ENCODE measurements around the gene STRIP1.

STRIP1 gene

DNA sequence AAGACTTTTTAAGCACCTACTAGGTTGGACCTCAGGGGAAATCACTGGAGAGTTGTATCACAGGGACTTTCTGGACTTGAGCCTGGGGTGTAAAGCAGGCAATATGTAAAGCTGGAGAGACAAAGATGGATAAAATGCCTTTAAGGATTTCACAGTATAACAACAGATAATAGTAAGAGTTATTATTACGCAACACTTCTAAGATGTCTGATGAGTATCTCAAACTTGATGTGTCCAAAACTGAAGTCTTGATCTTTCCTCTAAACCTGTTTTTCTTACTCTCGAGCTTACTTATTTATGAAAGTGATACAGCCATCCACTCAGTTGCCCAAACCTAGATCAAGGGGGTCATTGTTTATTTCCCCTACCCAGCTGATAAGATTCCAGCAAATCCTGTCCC lies 2.1 kb upstream of the STRIP1 start:
- H3K36me3 ChIP-seq (ENCODE audit: low read length), result no peaks in the 10 kb centered on the region
- TF ChIP-seq EZH2phosphoT487 (conservative IDR thresholded peaks at IDR 0.05; ENCODE audit: low read length) (no peak), CTCF (IDR thresholded peaks at IDR 0.05; ENCODE audit: insufficient read depth, low read length, poor library complexity, severe bottlenecking) (no peak)
- H3K4me3 ChIP-seq (ENCODE audit: insufficient read depth, low read length, poor library complexity, severe bottlenecking), result no peak overlapping the region

DNA sequence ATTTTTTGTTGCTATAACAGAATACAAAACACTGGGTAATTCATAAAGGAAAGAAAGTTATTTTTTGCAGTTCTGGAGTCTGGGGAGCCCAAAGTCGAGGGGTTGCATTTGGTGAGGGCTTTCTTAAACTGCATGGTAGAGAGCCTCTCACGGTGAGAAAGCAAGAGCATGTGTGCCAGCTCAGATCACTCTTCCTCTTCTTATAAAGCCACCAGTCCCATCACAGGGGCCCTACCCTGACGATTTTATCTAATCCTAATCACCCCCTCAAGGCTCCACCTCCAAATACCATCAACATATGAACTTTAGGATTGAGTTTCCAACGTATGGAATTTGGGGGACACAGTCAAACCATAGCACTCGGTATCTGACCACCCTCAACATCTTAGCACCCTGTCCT lies 1.0 kb upstream of the STRIP1 start:
- Histone ChIP-seq H3K4me3 (ENCODE audit: insufficient read depth, low read length, poor library complexity, severe bottlenecking) (no peak overlapping the region), H3K27me3 (ENCODE audit: low read length) (no peaks in the 10 kb centered on the region), H3K9me2 (replicated peaks; ENCODE audit: insufficient read depth, low read length) (no peaks in the 10 kb centered on the region), H3K36me3 (ENCODE audit: low read length) (no peaks in the 10 kb centered on the region), H4K20me1 (ENCODE audit: low read depth, low read length) (no peaks in the 10 kb centered on the region), H3K9me3 (ENCODE audit: insufficient read depth, low read length) (no peaks in the 10 kb centered on the region), H3F3A (ENCODE audit: insufficient read depth) (0 out of 2 replicates have a peak, but pooled peaks cover 7% of the 10 kb centered on the region), H2AFZ (ENCODE audit: low read depth, low read length, severe bottlenecking) (peak overlapping the region; percentile 67), H3K27ac (ENCODE audit: low read depth, low read length) (no peak overlapping the region), H3K9ac (ENCODE audit: low read length) (no peak overlapping the region), H3K79me2 (ENCODE audit: insufficient read depth, low read length) (peaks cover 23% of the 10 kb centered on the region), H3K4me2 (ENCODE audit: low read depth, low read length, poor library complexity, severe bottlenecking) (peak overlapping the region; percentile 55)
- TF ChIP-seq CTCF (IDR thresholded peaks at IDR 0.05; ENCODE audit: insufficient read depth, low read length, poor library complexity, severe bottlenecking), result no peak
- TF ChIP-seq EZH2phosphoT487 (conservative IDR thresholded peaks at IDR 0.05; ENCODE audit: low read length), result no peak

More for the DNA sequence above, 2.1 kb upstream of the STRIP1 start:
- no peaks in the 10 kb centered on the region for H3K9me2 ChIP-seq (replicated peaks; ENCODE audit: insufficient read depth, low read length)
- no peak overlapping the region for H3K27ac ChIP-seq (ENCODE audit: low read depth, low read length)
- no peaks in the 10 kb centered on the region for H3K27me3 ChIP-seq (ENCODE audit: low read length)
- H3K4me2 ChIP-seq (ENCODE audit: low read depth, low read length, poor library complexity, severe bottlenecking), result no peak overlapping the region
- peaks cover 23% of the 10 kb centered on the region for H3K79me2 ChIP-seq (ENCODE audit: insufficient read depth, low read length)
- 0 out of 2 replicates have a peak, but pooled peaks cover 7% of the 10 kb centered on the region for H3F3A ChIP-seq (ENCODE audit: insufficient read depth)
- H2AFZ ChIP-seq (ENCODE audit: low read depth, low read length, severe bottlenecking), result no peak overlapping the region
- no peaks in the 10 kb centered on the region for H4K20me1 ChIP-seq (ENCODE audit: low read depth, low read length)
- no peaks in the 10 kb centered on the region for H3K9me3 ChIP-seq (ENCODE audit: insufficient read depth, low read length)
- no peak overlapping the region for H3K9ac ChIP-seq (ENCODE audit: low read length)

GRCh38 chr1:110034040-110034450 lies 379 bp upstream of the STRIP1 start:
- H2AFZ ChIP-seq (ENCODE audit: low read depth, low read length, severe bottlenecking), result peak overlapping the region; percentile 67
- peak overlapping the region; percentile 90; the same call in 1 of the 2 replicates for H3K9ac ChIP-seq (ENCODE audit: low read length)
- peak overlapping the region; percentile 94 for H3K4me3 ChIP-seq (ENCODE audit: insufficient read depth, low read length, poor library complexity, severe bottlenecking)
- peaks cover 23% of the 10 kb centered on the region for H3K79me2 ChIP-seq (ENCODE audit: insufficient read depth, low read length)
- H3F3A ChIP-seq (ENCODE audit: insufficient read depth), result 0 out of 2 replicates have a peak, but pooled peaks cover 7% of the 10 kb centered on the region
- peak overlapping the region; percentile 55 for H3K4me2 ChIP-seq (ENCODE audit: low read depth, low read length, poor library complexity, severe bottlenecking)
- H3K27ac ChIP-seq (ENCODE audit: low read depth, low read length), result no peak overlapping the region
- TF ChIP-seq EZH2phosphoT487 (conservative IDR thresholded peaks at IDR 0.05; ENCODE audit: low read length) (no peak), CTCF (IDR thresholded peaks at IDR 0.05; ENCODE audit: insufficient read depth, low read length, poor library complexity, severe bottlenecking) (no peak)
- no peaks in the 10 kb centered on the region for H3K27me3 ChIP-seq (ENCODE audit: low read length)
- H4K20me1 ChIP-seq (ENCODE audit: low read depth, low read length), result no peaks in the 10 kb centered on the region
- H3K36me3 ChIP-seq (ENCODE audit: low read length), result no peaks in the 10 kb centered on the region
- H3K9me3 ChIP-seq (ENCODE audit: insufficient read depth, low read length), result no peaks in the 10 kb centered on the region
- H3K9me2 ChIP-seq (replicated peaks; ENCODE audit: insufficient read depth, low read length), result no peaks in the 10 kb centered on the region

Data from SU-DHL-6 (cell line).